NCI-H82 treated with DMSO at 0.1 percent for 48 hours (cell line): Measurements from ENCODE around the gene SLC25A21.
"Not testable (repeated sequence)": the region's sequence is repeated elsewhere in the genome, so short reads cannot be mapped to it uniquely, and the experiment has no call there.

Source experiments
- DNase-seq: peaks from one replicate; lab custom pipeline; 2025; ENCODE audit not compliant: unreplicated experiment; lab: John Stamatoyannopoulos, UW

SLC25A21 gene

DNA sequence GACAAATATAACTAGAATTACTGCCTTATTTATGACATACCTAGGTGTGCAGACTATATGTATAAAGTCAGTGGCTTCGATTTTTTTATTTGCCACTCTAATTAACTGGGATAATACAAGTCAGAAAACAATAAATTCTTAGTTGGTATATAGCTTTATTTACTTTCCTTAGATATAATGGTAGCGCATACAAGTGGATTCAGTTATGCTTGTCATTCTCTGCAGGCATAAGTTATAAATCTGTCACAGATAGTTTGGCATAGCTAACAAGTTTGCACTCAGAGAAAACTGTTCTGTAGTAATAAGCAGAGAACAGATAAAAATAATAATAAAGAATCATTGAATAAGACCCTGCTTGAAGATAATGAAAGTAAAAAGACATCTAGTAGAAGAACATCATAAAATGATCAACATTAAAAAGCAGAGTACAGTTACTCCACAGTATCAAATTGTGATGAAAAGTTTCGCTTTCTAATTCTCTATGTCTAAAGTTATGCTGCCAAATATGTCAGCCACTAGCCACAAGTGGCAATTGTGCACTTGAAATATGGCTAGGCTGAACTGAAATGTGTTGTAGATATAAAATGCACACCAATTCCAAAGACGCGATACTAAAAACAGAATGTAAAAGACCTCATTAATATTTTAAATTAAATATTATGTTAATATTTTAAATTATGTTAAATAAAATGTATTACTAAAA lies 224.1 kb downstream of the SLC25A21 start:
- no peak for DNase-seq

DNA sequence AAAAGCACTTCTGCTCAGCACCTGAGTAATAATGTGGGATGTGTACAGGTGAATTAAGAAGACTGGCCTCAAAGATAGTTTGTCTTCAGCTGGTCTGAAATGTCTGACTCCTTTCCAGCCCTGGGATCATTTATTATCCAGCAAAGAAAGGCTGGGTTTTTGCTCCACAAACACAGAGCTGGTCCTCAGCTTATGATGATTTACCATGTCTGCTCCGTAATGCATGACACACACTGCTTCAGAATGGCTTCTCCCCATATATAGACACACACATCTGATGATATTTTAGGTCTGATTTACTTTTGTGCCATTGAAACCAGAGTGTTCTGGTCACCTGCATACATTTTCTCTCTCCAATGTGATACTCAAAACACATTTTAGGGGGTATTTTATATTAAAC lies 225.0 kb downstream of the SLC25A21 start:
- no peak for DNase-seq

DNA sequence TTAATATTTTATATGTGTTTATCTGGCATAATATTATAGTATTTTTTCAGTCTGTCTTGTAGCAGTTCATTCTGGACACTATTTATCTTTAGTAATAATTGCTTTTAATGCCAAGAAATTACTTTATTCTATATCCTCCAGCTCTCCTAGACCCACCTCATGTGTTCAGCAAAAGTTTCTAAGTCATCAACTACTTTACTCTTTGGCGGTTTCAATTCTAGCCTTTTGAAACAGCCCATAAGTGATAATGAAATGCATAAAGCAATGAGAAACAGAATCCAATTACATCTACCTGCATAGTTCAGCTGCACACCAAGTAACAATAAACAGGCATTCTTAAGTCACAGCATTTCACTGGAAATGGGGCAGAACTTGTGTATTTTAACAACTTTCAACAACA lies 225.5 kb downstream of the SLC25A21 start:
- no peak for DNase-seq

DNA sequence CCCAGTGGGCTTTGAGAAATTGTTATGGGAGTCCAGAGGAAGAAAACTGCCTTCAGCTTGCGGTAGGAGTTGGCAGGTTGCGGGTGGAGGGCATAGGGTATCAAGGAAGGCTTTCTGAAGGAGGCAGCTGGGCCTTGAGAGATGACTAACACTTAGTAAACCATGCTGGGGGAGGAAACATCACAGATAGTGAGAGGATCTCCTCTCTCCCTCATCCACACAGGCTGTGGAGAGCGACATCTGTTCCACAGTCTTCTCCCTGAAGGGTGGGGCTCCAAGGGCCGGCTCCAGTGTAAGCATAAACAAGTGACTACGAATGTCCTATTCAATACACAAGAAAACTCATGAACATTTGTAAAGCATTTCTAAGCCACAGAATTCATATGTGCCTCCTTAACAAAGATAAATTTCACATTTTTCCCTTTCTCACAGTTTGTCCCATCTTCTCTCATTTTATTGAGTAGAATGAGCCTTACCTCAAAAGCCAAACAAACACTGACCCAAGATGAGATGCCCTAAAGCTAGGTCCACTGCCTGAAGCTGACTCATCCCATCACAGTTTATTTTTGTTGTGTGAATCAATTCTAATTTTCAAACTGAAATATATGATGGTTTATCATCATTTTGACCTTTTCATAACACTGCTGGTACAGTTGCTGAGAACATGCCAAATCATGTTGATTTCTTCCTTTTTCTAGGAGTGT lies 227.9 kb downstream of the SLC25A21 start:
- DNase-seq, result no peak

DNA sequence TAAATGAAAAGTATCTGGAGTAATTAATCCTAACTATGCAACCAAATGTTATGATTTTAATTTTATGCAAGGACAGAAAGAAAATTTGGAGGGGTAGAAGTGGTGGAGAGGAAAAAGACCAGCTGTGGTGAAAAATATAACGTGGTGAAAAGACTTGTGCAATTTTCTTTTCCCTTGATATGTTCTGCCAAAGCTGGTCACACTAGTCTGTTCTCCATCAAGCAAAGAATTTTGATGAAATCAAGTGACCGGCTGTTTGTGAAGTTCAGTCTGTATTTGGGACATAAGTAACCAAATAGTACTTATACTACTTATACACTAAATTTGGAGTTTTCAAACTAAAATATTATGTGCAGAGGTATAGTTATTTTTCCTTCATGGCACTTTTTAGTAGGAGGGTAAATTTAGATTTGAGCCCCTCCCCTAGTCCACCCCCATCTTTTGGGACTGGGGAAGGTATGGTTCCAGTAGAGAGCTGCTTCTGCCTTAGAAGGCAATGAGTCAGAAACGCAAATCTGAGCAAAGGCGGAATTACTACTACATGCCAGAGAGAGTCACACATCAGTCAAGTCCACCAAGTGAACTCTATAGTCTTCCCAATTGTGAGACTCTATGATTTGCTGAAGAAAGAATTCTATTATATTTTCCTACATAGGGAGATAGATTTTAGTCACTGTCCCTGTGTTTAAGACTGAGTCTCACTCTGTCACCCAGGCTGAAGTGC lies 229.7 kb downstream of the SLC25A21 start:
- no peak for DNase-seq

DNA sequence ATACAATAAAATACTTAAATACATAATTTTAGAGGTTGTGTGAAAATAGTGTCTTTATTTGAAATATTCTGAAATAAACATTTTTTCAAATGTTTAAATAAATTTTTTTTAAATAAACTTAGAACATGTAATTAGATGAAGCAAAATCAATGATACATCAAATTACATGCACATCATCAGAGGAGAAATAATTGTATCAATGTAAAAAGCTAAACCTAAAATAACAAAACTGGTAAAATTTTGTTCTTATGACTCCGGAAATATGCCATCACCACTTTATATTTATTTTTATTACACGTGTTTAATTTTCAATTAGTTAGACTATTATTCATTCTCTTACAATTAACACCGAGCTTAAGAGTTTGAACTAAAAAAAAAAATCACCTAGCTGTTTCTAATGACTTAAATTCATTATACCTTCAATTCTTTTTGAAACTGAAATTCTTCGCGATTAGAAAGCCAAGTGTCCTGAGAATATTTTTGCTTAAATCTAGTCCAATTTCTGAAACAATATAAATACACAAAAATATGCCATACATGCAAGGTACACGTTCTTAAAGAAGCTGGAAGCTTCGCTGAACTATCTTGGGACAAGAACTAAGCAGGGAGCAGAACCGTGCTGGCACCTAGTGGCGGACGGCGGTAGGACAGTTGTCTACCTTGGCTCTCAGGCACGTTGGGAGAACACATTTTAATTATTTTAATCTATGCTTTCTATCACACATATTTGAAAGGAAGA lies 230.5 kb downstream of the SLC25A21 start:
- DNase-seq, result peak; percentile 7

DNA sequence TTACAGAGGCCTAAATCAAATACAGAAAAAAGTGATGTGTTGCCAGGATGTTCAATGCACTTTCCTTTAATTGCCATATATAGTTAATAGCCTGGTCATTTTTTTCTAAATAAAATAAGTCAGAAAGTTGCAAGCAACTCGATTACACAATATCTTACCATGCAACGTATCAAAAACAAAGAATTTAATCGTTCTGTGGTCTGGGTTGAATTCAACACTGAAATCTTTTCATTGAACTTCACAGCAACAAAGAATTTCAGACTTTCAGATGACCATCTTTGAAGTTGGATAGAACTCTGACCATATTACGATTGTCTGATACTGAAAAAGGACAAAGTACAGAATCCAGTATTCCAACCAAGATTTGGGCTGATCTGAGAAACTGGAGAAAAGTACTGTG lies 231.9 kb downstream of the SLC25A21 start:
- DNase-seq, result no peak

DNA sequence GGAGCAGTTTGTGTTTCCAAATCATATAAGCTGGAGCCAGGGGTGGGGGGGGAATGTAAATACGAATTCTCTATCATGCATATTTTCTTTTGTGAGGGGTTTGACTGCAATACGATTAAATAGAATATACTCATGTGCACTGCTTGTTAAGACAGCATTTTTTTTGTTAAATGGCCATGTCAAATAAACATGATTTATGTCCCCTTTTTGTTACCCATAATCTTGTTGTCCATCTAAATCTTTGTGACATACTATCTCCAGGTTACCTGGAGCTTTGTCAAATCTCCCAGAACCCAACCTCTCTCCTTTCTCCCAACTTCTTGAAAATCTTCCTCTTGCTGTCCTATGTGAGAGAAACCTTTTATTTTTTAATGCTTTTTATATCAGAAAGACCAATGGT lies 233.1 kb downstream of the SLC25A21 start:
- no peak for DNase-seq

DNA sequence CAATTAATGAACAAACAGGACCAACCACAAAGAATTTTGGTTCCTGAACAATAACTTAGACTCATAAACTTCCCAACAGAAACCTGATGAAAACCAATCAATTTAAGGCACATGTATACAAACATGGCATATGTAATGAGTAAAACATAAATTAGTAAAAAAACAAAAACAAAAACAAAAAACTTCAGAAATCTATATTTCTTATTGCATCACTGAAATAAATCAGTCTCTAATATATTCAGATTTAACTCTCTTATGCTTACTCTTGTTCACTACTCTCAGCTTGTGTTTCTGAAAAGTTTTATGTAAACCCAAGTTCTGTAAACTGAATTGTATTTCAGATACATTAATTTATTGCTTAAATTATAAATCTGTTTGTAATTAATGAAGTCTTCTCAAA lies 233.7 kb downstream of the SLC25A21 start:
- DNase-seq, result no peak

DNA sequence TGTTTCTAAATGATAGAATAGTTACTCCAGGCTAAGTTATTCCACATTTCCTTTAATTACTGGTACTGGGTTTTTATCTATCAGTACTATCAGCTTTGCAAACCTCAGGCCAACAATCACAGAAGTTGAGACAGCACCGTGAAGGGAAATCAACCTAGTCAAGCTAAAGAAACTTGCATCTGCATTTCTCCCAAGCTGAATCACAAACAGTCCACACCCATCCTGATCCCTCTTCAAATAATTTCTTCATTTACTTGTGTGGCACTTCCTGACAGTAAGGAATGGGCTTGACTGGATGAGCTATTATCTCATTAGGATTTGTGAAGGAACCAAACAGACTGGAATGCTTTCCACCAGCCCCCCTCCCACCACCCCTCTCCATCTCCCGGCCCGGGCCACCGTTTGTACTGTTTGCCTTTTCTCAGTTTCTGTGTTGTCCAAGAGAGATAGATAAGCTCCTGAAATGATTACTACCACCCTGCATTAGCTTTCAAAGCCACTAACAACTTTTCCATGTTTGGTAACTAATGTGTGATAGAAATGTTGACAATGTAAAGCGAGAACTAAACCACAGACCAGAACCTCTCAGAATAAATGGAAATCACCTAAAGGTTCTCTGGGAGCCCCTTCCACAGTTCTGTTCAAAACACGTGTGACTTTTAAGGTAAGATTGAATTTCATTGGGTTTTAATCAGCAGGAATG lies 236.3 kb downstream of the SLC25A21 start:
- no peak for DNase-seq

DNA sequence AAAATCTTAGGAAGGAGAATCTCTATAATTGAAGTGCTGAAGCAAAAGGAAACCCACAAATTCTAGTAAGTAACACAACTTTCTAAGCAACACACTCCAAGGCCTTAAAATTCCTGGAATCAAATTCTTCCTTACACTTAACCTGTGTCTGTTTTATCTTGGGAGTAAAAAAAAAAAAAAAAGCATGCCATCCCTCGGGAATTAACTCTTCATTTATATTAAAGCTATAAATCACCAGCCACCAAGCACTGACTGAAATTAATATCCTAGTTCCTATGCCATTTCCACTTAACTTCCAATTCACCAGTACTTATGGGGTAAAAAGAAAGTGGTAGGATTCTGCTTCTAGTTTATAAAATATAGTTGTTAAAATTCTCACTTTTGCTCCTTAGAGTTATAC lies 238.1 kb downstream of the SLC25A21 start:
- no peak for DNase-seq

DNA sequence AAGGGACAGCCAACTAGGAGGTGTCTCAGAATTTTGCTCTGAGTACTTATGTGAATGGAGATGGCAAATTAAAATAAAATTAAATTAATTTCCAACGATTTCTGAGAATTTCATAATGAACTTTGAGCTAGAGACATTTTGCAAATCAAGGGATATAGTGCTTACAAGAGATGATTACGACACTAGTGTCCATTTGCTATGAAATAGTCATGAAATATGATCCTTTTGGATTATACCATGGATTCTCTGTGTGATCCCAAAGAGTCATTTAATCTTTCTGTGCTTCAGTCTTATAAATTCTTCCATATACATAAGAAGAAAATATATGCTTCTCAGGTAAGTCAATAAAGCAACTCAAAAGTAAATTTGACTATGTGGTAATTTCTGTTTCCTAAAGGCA lies 240.6 kb downstream of the SLC25A21 start:
- DNase-seq, result no peak

DNA sequence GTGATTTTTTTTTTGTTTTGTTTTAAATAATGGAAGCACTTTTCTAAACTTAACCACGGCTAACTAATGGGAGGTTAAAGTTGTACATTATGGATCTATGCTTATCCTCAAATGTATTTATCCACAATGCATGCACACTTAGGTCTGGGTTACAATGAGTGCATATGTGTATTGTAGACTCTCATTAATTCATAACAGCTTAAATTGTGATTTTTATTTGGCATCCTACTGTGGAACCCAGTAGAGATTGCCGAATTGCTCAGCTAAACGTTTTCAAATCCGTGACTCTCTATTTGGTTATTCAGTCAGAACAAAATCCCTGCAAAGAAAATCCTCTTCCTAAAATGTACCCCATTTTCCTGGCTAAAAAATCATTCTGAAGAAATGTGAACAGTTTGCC lies 244.0 kb downstream of the SLC25A21 start:
- DNase-seq, result no peak

DNA sequence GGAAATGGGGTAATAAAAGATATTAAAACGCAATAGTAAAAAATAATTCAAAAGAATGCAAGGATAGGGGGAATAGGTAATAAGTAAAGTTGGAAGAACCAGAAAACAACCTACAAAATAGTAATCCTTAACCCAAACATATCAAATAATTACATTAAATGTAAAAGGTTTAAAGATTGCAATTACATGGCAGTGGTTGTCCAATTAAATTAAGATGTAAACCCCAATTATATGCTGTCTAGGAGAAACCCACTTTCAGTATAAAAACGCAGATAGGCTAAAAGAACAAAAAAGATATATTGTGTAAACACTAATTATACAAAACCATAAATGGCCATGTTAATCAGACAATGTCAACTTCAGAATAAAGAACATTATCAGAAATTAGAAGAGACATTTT lies 247.3 kb downstream of the SLC25A21 start:
- DNase-seq, result no peak

DNA sequence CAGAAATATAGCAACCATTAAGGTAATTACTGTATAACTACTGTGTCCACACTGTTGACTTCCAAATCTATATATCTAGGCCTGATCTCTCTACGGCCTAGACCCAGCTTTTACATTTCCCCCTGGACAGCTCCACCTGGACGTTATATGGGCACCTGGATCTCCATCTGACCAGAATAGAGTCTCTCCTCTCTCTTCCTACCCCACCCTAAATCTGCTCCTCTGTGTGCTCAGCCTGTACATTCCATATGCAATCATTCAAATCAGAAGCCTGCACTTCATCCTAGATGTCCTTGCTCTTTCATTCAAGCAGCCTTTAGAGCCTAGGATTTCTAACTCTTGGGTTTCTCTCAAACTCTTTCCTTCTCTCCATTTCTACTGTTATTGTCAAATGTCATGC lies 255.7 kb downstream of the SLC25A21 start:
- DNase-seq, result no peak

DNA sequence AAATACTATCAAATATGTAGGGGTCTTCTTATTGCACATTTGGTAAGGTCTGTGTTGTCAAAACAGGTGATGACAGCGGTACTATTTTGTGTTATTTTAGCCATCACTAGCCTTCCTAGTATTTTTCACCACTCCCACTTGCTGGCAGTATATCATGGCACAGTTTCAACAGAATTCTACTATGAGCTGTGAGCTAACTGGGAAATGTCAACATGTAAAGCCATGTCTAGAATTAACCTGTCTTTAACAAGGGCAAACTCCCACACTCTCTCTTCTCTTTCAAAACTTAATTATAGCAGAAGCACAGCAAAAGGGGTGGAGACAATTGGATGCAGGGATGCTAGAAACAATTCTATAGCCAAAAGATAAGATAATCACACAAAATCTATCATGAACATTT lies 257.3 kb downstream of the SLC25A21 start:
- no peak for DNase-seq

DNA sequence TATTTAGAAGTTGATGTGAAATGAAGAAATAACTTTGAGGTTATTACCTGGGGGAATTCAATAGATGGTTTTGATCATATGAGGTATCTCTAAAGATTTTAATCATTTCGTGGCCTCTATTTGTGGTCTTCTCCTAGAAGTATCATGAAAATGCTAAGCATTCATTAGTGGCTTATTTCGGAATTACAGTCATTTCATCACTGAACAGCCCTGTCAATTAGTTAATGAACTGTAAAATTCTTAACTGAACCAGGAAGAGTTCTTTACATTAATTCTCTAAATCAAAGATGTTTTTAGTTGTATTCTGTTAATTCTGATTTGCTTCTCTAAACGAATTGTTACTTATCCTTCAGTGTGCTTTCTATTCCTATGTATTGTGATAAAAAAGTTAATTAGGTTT lies 261.8 kb downstream of the SLC25A21 start:
- no peak for DNase-seq

DNA sequence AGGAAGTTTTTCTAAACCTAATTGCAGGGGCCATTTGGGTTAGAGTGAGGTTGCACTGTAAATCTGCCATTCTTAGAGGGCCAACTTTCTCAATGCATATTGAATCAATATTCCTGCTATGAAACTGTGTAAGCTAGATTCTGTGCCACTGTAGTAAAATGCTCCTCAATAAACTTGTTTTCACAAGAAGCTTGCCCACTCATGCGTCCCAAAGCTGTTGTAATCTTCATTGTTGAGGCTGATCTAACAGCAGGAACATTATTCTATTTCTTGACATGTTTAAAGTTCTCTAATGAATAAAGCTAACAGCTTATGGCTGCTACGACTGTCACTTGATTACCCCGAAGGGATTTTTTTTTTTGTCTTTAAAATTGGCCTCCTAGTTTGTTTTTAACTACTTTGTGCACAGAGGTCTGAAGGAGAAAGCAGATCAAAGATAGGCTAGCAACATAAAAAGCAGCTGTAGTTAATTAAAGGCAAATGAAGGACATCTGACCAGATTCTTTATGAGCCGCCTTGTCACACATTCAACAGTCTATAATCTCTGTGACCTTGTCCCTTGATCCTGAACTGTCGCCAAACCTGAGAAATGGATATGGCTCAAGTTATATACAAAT lies 267.0 kb downstream of the SLC25A21 start:
- no peak for DNase-seq

DNA sequence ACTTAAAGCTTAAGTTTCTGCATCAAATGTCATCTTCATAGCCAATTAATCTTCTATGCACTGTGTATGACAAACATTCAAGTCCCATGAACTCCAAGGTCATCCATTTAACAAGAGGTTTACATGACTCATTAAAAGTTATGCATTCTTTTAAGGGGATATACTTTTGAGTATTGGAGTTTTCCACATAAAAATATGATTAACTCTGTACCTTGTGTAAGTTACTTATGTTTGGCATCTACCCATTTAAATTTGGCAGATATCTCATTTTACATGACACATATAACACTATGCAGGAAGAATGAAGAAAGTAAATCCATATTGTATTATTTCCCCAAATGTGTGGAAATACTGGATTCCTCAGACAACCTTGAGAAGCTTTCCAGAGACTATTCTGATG lies 270.5 kb downstream of the SLC25A21 start:
- DNase-seq, result no peak

DNA sequence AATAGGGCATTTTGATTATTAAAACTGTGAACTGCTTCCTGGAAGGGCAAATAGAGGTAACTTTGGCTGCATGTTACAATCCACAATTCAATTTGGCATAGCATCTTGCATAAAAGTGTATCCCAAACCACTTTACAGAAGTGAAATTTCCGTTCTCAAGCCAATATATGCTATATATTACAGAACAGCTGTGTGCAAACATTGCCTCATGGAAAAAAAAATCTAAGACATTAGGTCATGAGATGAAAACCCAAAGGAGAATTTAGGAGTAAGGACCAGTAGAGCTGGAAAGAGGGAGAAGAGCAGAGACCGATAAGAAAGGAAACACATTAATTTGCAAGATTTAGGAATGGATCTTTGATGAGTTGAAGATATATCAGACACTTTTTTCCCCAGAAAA lies 271.6 kb downstream of the SLC25A21 start:
- DNase-seq, result no peak

DNA sequence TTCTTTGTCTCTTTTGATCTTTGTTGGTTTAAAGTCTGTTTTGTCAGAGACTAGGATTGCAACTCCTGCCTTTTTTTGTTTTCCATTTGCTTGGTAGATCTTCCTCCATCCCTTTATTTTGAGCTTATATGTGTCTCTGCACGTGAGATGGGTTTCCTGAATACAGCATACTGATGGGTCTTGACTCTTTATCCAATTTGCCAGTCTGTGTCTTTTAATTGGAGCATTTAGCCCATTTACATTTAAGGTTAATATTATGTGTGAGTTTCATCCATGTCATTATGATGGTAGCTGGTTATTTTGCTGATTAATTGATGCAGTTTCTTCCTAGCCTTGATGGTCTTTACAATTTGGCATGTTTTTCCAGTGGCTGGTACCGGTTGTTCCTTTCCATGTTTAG lies 276.1 kb downstream of the SLC25A21 start:
- not testable (repeated sequence) for DNase-seq
